Measurements from ENCODE around the gene FN3K. TPM values are rescaled to one million over a fixed set of nuclear protein-coding genes. Genes with fewer than 3 reads are reported as not detected.
"Not testable (repeated sequence)": the region's sequence is repeated elsewhere in the genome, so short reads cannot be mapped to it uniquely, and the experiment has no call there.

FN3K gene
- total RNA-seq, 1 donor from 2014 or later, result 5.9 TPM

- H3K4me1 ChIP-seq, result no peaks in the 10 kb centered on the region
Measured at GRCh38 chr17:82769041-82769440, 33.6 kb downstream of the FN3K start.

GRCh38 chr17:82772026-82772425 lies 36.6 kb downstream of the FN3K start:
- TF ChIP-seq POLR2AphosphoS5 (IDR thresholded peaks at IDR 0.05; ENCODE audit: insufficient read depth in 1 of 2, low read depth in 1 of 2) (peak in 1 of 2 donors; percentile 65), POLR2A (IDR thresholded peaks at IDR 0.05) (no peak)
- Histone ChIP-seq H3K27me3 (no peaks in the 10 kb centered on the region), H3K4me3 (no peak overlapping the region), H3K9me3 (no peaks in the 10 kb centered on the region), H3K36me3 (peaks cover 0 to 9% of the 10 kb centered on the region in 2 donors), H3K27ac (no peak overlapping the region), H3K4me1 (peaks cover 6% of the 10 kb centered on the region)
- no peak for DNase-seq (ENCODE audit: extremely low spot score in 2 of 2)
- intact Hi-C loops (cut with DNase I), result loop anchor here (10.0 kb wide), 1 partner anchor 427 kb away; no protein-coding TSS in a partner anchor

More at GRCh38 chr17:82769041-82769440, 33.6 kb downstream of the FN3K start:
- no peak overlapping the region for H3K4me3 ChIP-seq
- H3K36me3 ChIP-seq, result peaks cover 0 to 26% of the 10 kb centered on the region in 2 donors
- H3K27ac ChIP-seq, result no peak overlapping the region
- intact Hi-C loops (cut with DNase I), result no loop called here
- H3K9me3 ChIP-seq, result no peaks in the 10 kb centered on the region
- DNase-seq (ENCODE audit: extremely low spot score in 2 of 2), result no peak
- TF ChIP-seq POLR2A (IDR thresholded peaks at IDR 0.05) (no peak), POLR2AphosphoS5 (IDR thresholded peaks at IDR 0.05; ENCODE audit: insufficient read depth in 1 of 2, low read depth in 1 of 2) (no peak), CTCF (IDR thresholded peaks at IDR 0.05) (no peak)
- no peaks in the 10 kb centered on the region for H3K27me3 ChIP-seq

- intact Hi-C loops (cut with DNase I), result loop anchor here (10.0 kb wide), 1 partner anchor 430 kb away; no protein-coding TSS in a partner anchor
- not testable (repeated sequence) for H3K4me1 ChIP-seq; DNase-seq (ENCODE audit: extremely low spot score in 2 of 2); H3K36me3 ChIP-seq; H3K4me3 ChIP-seq; H3K27me3 ChIP-seq; H3K9me3 ChIP-seq; H3K27ac ChIP-seq
Measured at GRCh38 chr17:82774456-82774855, 39.0 kb downstream of the FN3K start.

GRCh38 chr17:82775001-82775823 lies 39.8 kb downstream of the FN3K start:
- TF ChIP-seq POLR2AphosphoS5 (IDR thresholded peaks at IDR 0.05; ENCODE audit: insufficient read depth in 1 of 2, low read depth in 1 of 2), result no peak
- peak; percentile 61 to 71 (median 68) for TF ChIP-seq CTCF (IDR thresholded peaks at IDR 0.05)
- H3K27me3 ChIP-seq, result no peaks in the 10 kb centered on the region
- DNase-seq (ENCODE audit: extremely low spot score in 2 of 2), result no peak
- H3K9me3 ChIP-seq, result no peaks in the 10 kb centered on the region
- intact Hi-C loops (cut with DNase I), result loop anchor here (10.0 kb wide), 1 partner anchor 430 kb away; no protein-coding TSS in a partner anchor
- H3K4me1 ChIP-seq, result peaks cover 6% of the 10 kb centered on the region
- no peak overlapping the region for H3K27ac ChIP-seq
- no peaks in the 10 kb centered on the region for H3K36me3 ChIP-seq
- H3K4me3 ChIP-seq, result no peak overlapping the region

GRCh38 chr17:82776454-82776853 lies 41.0 kb downstream of the FN3K start:
- Histone ChIP-seq H3K4me1 (peaks cover 6% of the 10 kb centered on the region), H3K4me3 (no peak overlapping the region), H3K36me3 (no peaks in the 10 kb centered on the region), H3K27me3 (no peaks in the 10 kb centered on the region), H3K9me3 (no peaks in the 10 kb centered on the region), H3K27ac (no peak overlapping the region)
- TF ChIP-seq POLR2AphosphoS5 (IDR thresholded peaks at IDR 0.05; ENCODE audit: insufficient read depth in 1 of 2, low read depth in 1 of 2) (no peak), POLR2A (IDR thresholded peaks at IDR 0.05) (no peak), CTCF (IDR thresholded peaks at IDR 0.05) (no peak)
- intact Hi-C loops (cut with DNase I), result loop anchor here (10.0 kb wide), 1 partner anchor 432 kb away; no protein-coding TSS in a partner anchor
- no peak for DNase-seq (ENCODE audit: extremely low spot score in 2 of 2)

- H3K4me1 ChIP-seq, result peaks cover 11% of the 10 kb centered on the region
- not testable (repeated sequence) for H3K9me3 ChIP-seq; DNase-seq (ENCODE audit: extremely low spot score in 2 of 2); H3K27me3 ChIP-seq; H3K36me3 ChIP-seq; H3K27ac ChIP-seq; H3K4me3 ChIP-seq
- intact Hi-C loops (cut with DNase I), result loop anchor here (10.0 kb wide), 1 partner anchor 433 kb away; no protein-coding TSS in a partner anchor
Measured at GRCh38 chr17:82777778-82778375, 42.5 kb downstream of the FN3K start.

Data from vagina (tissue), 2 donors.